ENCODE results near the gene WFIKKN2. TPM values are rescaled to one million over a fixed set of nuclear protein-coding genes. Genes with fewer than 3 reads are reported as not detected.

The WFIKKN2 gene
- total RNA-seq, 1 experiment from 2014 or later: not detected

GRCh38 chr17:50790618-50791017, 44.8 kb upstream of the WFIKKN2 start:
- Histone ChIP-seq H3K36me3 (ENCODE audit: insufficient read depth, low read length, poor library complexity, severe bottlenecking) (no peaks in the 10 kb centered on the region), H3K27ac (ENCODE audit: low read depth, low read length, poor library complexity, severe bottlenecking) (no peak overlapping the region), H3K4me1 (ENCODE audit: insufficient read depth, low read length, poor library complexity, severe bottlenecking) (peaks cover 11% of the 10 kb centered on the region), H3K4me3 (ENCODE audit: low read depth, low read length, poor library complexity, severe bottlenecking) (no peak overlapping the region), H3K27me3 (replicated peaks; ENCODE audit: insufficient read depth, low read depth, low read length, poor library complexity) (no peaks in the 10 kb centered on the region), H3K9me3 (ENCODE audit: low read depth, low read length, poor library complexity, severe bottlenecking) (no peaks in the 10 kb centered on the region)
- no peak for DNase-seq (ENCODE audit: low spot score)
- no TSS peak for BruUV-seq (replicated peaks)
- TF ChIP-seq, protein P1, sequence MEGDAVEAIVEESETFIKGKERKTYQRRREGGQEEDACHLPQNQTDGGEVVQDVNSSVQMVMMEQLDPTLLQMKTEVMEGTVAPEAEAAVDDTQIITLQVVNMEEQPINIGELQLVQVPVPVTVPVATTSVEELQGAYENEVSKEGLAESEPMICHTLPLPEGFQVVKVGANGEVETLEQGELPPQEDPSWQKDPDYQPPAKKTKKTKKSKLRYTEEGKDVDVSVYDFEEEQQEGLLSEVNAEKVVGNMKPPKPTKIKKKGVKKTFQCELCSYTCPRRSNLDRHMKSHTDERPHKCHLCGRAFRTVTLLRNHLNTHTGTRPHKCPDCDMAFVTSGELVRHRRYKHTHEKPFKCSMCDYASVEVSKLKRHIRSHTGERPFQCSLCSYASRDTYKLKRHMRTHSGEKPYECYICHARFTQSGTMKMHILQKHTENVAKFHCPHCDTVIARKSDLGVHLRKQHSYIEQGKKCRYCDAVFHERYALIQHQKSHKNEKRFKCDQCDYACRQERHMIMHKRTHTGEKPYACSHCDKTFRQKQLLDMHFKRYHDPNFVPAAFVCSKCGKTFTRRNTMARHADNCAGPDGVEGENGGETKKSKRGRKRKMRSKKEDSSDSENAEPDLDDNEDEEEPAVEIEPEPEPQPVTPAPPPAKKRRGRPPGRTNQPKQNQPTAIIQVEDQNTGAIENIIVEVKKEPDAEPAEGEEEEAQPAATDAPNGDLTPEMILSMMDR (conservative IDR thresholded peaks at IDR 0.05; ENCODE audit: low read depth, low read length): no peak
- no peak for TF ChIP-seq EZH2 (IDR thresholded peaks at IDR 0.05; ENCODE audit: borderline replicate concordance, low read depth, low read length, poor library complexity, severe bottlenecking)
- ChIA-PET POLR2A (ENCODE audit: low non-redundant PET) (interaction anchor here (0.5 kb wide), 1 partner anchor 76 kb away, joined by 7 read pairs; no protein-coding TSS in a partner anchor), CTCF (no interaction called here)
- intact Hi-C loops (cut with micrococcal nuclease; ENCODE audit: unreplicated experiment): no loop called here

GRCh38 chr17:50792132-50792531, 43.3 kb upstream of the WFIKKN2 start:
- TF ChIP-seq EZH2 (IDR thresholded peaks at IDR 0.05; ENCODE audit: borderline replicate concordance, low read depth, low read length, poor library complexity, severe bottlenecking): no peak
- TF ChIP-seq, protein P1 (conservative IDR thresholded peaks at IDR 0.05; ENCODE audit: low read depth, low read length): no peak
- no TSS peak for BruUV-seq (replicated peaks)
- Histone ChIP-seq H3K36me3 (ENCODE audit: insufficient read depth, low read length, poor library complexity, severe bottlenecking) (no peaks in the 10 kb centered on the region), H3K4me3 (ENCODE audit: low read depth, low read length, poor library complexity, severe bottlenecking) (no peak overlapping the region), H3K4me1 (ENCODE audit: insufficient read depth, low read length, poor library complexity, severe bottlenecking) (peaks cover 22% of the 10 kb centered on the region), H3K9me3 (ENCODE audit: low read depth, low read length, poor library complexity, severe bottlenecking) (no peaks in the 10 kb centered on the region), H3K27me3 (replicated peaks; ENCODE audit: insufficient read depth, low read depth, low read length, poor library complexity) (no peaks in the 10 kb centered on the region), H3K27ac (ENCODE audit: low read depth, low read length, poor library complexity, severe bottlenecking) (no peak overlapping the region)
- ChIA-PET CTCF (no interaction called here), POLR2A (ENCODE audit: low non-redundant PET) (no interaction called here)
- intact Hi-C loops (cut with micrococcal nuclease; ENCODE audit: unreplicated experiment): no loop called here
- DNase-seq (ENCODE audit: low spot score): no peak

GRCh38 chr17:50793007-50793406, 42.4 kb upstream of the WFIKKN2 start:
- Histone ChIP-seq H3K27ac (ENCODE audit: low read depth, low read length, poor library complexity, severe bottlenecking) (no peak overlapping the region), H3K4me1 (ENCODE audit: insufficient read depth, low read length, poor library complexity, severe bottlenecking) (peaks cover 26% of the 10 kb centered on the region), H3K4me3 (ENCODE audit: low read depth, low read length, poor library complexity, severe bottlenecking) (no peak overlapping the region), H3K27me3 (replicated peaks; ENCODE audit: insufficient read depth, low read depth, low read length, poor library complexity) (no peaks in the 10 kb centered on the region), H3K36me3 (ENCODE audit: insufficient read depth, low read length, poor library complexity, severe bottlenecking) (no peaks in the 10 kb centered on the region), H3K9me3 (ENCODE audit: low read depth, low read length, poor library complexity, severe bottlenecking) (no peaks in the 10 kb centered on the region)
- DNase-seq (ENCODE audit: low spot score): no peak
- TF ChIP-seq, protein P1 (conservative IDR thresholded peaks at IDR 0.05; ENCODE audit: low read depth, low read length): no peak
- TF ChIP-seq EZH2 (IDR thresholded peaks at IDR 0.05; ENCODE audit: borderline replicate concordance, low read depth, low read length, poor library complexity, severe bottlenecking): no peak
- ChIA-PET POLR2A (ENCODE audit: low non-redundant PET) (no interaction called here), CTCF (no interaction called here)
- intact Hi-C loops (cut with micrococcal nuclease; ENCODE audit: unreplicated experiment): no loop called here
- no TSS peak for BruUV-seq (replicated peaks)
